ENCODE results near the gene DRD5.

GRCh38 chr4:9792381-9792780 lies 10.9 kb downstream of the DRD5 start:
- TF ChIP-seq GATA2 (IDR thresholded peaks at IDR 0.05; ENCODE audit: low read depth, low read length), result no peak
- no peak for TF ChIP-seq GATA3 (IDR thresholded peaks at IDR 0.05; ENCODE audit: low read depth, low read length)
